HCT116 (cell line): ENCODE measurements around the gene RPL37A. TPM values are rescaled to one million over a fixed set of nuclear protein-coding genes. Genes with fewer than 3 reads are reported as not detected.

ENCODE experiments used
- ATAC-seq: fragments of 200-7000 bp; cut with Tn5 transposase; 2 replicates; pipeline ENCODE4 v1.9.1; 2020; ENCODE audit warnings: mild to moderate bottlenecking, moderate library complexity
- BruUV-seq: library from RNA; stranded (reverse); fragments of 400-500 nt; replicated peaks from 2 replicates; lab custom pipeline; 2021; lab: Mats Ljungman, UMichigan
- CTCF ChIA-PET: fragments of 300-600 bp; sonication (Branson Sonifier 250); formaldehyde crosslinking; loops from one replicate; lab custom pipeline; 2021; ENCODE audit warnings: antibody characterized with exemption; lab: Charles Lee
- POLR2A ChIA-PET: fragments of 300-600, 350-600 bp; sonication (Branson Sonifier 250); formaldehyde crosslinking; loops from one replicate; lab custom pipeline; 2021; ENCODE audit warnings: antibody characterized with exemption; lab: Charles Lee
- RAD21 ChIA-PET, 2 experiments: fragments of 300-600 bp; sonication (Branson Sonifier 250); formaldehyde crosslinking; loops; one replicate each; lab custom pipeline; 2023; ENCODE audit warnings: low total read pairs in 2 of 2; ENCODE audit not compliant: uncharacterized antibody in 2 of 2, unreplicated experiment in 2 of 2, low non-redundant PET in 1 of 2; lab: Charles Lee
- DNase-seq: peaks from one replicate; pipeline ENCODE4 v3.0.0-alpha.2; 2010; ENCODE audit warnings: low read depth, low spot score
- H2AFZ ChIP-seq: fragments of 200-600 bp; shearing (Covaris generic), sonication (generic); 2 replicates; pipeline ENCODE4 v1.6.1; 2017; ENCODE audit warnings: low read depth, mixed run types, mixed read lengths, antibody characterized with exemption, low read length; ENCODE audit not compliant: poor library complexity, severe bottlenecking
- H3K27ac ChIP-seq: 2 replicates; pipeline ENCODE4 v1.5.1; 2012; ENCODE audit warnings: low read depth, low read length
- H3K27me3 ChIP-seq: fragments of 200-600 bp; sonication (generic); 2 replicates; pipeline ENCODE4 v1.6.1; 2016; ENCODE audit warnings: mixed run types, low read length, mixed read lengths; ENCODE audit not compliant: insufficient read depth
- H3K36me3 ChIP-seq, 2 experiments: fragments of 200-500 bp in 1 of 2; fragments of 200-600 bp in 1 of 2; sonication (Bioruptor generic) in 1 of 2; sonication (generic) in 1 of 2; 2 replicates each; pipeline versions ENCODE4 v1.5.1 to v1.6.1; 2014 to 2016; ENCODE audit warnings: low read length in 2 of 2, inconsistent platforms in 1 of 2, mixed read lengths in 1 of 2, mixed run types in 1 of 2; ENCODE audit not compliant: insufficient read depth in 2 of 2, control insufficient read depth in 1 of 2
- H3K4me1 ChIP-seq, 2 experiments: fragments of 200-600 bp in 1 of 2; sonication (generic) in 1 of 2; 2 replicates each; pipeline versions ENCODE4 v1.5.1 to v1.6.1; 2012 to 2017; ENCODE audit warnings: low read length in 2 of 2, inconsistent platforms in 1 of 2, mild to moderate bottlenecking in 1 of 2, mixed read lengths in 1 of 2, mixed run types in 1 of 2, moderate library complexity in 1 of 2; ENCODE audit not compliant: insufficient read depth in 2 of 2, control insufficient read depth in 1 of 2
- H3K4me2 ChIP-seq: fragments of 200-600 bp; sonication (generic); 2 replicates; pipeline ENCODE4 v1.6.1; 2017; ENCODE audit warnings: mixed run types, low read length, mixed read lengths
- H3K4me3 ChIP-seq, 2 experiments: fragments of 200-600 bp in 1 of 2; sonication (generic) in 1 of 2; replicated peaks in 1 of 2; 2 replicates each; pipeline ENCODE4 v1.5.1; 2011 to 2016; ENCODE audit warnings: low read length in 2 of 2, control low read depth in 1 of 2, low read depth in 1 of 2, mild to moderate bottlenecking in 1 of 2, mixed read lengths in 1 of 2, mixed run types in 1 of 2
- H3K79me2 ChIP-seq: fragments of 200-600 bp; sonication (generic); 2 replicates; pipeline ENCODE4 v1.6.1; 2017; ENCODE audit warnings: mild to moderate bottlenecking, mixed run types, low read length, moderate library complexity, mixed read lengths; ENCODE audit not compliant: insufficient read depth
- H3K9ac ChIP-seq: fragments of 200-600 bp; sonication (generic); 2 replicates; pipeline ENCODE4 v1.6.1; 2016; ENCODE audit warnings: low read length, mixed read lengths
- H3K9me2 ChIP-seq: fragments of 200-600 bp; sonication (generic), shearing (Covaris generic); 2 replicates; pipeline ENCODE4 v1.6.1; 2017; ENCODE audit warnings: mixed run types, mild to moderate bottlenecking, moderate library complexity; ENCODE audit not compliant: insufficient read depth
- H3K9me3 ChIP-seq, 2 experiments: fragments of 200-500 bp in 1 of 2; fragments of 200-600 bp in 1 of 2; sonication (Bioruptor generic) in 1 of 2; sonication (generic) in 1 of 2; 2 replicates each; pipeline ENCODE4 v1.6.1; 2014 to 2017; ENCODE audit warnings: low read length in 2 of 2, mixed read lengths in 2 of 2, inconsistent platforms in 1 of 2, low read depth in 1 of 2, mild to moderate bottlenecking in 1 of 2, mixed run types in 1 of 2, moderate library complexity in 1 of 2; ENCODE audit not compliant: control insufficient read depth in 1 of 2, insufficient read depth in 1 of 2
- H4K20me1 ChIP-seq: fragments of 200-600 bp; sonication (generic), shearing (Covaris generic); 2 replicates; pipeline ENCODE4 v1.6.1; 2017; ENCODE audit warnings: mixed run types, mild to moderate bottlenecking, moderate library complexity; ENCODE audit not compliant: insufficient read depth
- ATF3 ChIP-seq: IDR thresholded peaks from 2 replicates; pipeline ENCODE4 v1.6.1; 2012
- CEBPB ChIP-seq: IDR thresholded peaks from 2 replicates; pipeline ENCODE4 v1.6.1; 2012; ENCODE audit warnings: low read depth
- CTCF ChIP-seq, 3 experiments: fragments of 200-600 bp in 1 of 3; sonication (generic) in 1 of 3; IDR thresholded peaks in 2 of 3; conservative IDR thresholded peaks in 1 of 3; 2 replicates each; pipeline ENCODE4 v1.5.1; 2012 to 2017; ENCODE audit warnings: low read depth in 2 of 3, low read length in 2 of 3, antibody characterized with exemption in 1 of 3, borderline replicate concordance in 1 of 3, control low read depth in 1 of 3, mild to moderate bottlenecking in 1 of 3, mixed read lengths in 1 of 3, mixed run types in 1 of 3, moderate library complexity in 1 of 3; ENCODE audit not compliant: insufficient read depth in 1 of 3
- EZH2 ChIP-seq: fragments of 200-600 bp; sonication (generic); IDR thresholded peaks from 2 replicates; pipeline ENCODE4 v1.6.1; 2017; ENCODE audit warnings: antibody characterized with exemption, mixed run types
- EZH2phosphoT487 ChIP-seq: fragments of 200-600 bp; IDR thresholded peaks from 2 replicates; pipeline ENCODE4 v1.6.1; 2018; ENCODE audit warnings: antibody characterized with exemption, borderline replicate concordance
- FOSL1 ChIP-seq: IDR thresholded peaks from 2 replicates; pipeline ENCODE4 v1.6.1; 2012; ENCODE audit warnings: low read depth
- JUND ChIP-seq: IDR thresholded peaks from 2 replicates; pipeline ENCODE4 v1.6.1; 2012
- REST ChIP-seq: IDR thresholded peaks from 2 replicates; pipeline ENCODE4 v1.6.1; 2012; ENCODE audit warnings: low read depth
- SP1 ChIP-seq: IDR thresholded peaks from 2 replicates; pipeline ENCODE4 v1.6.1; 2012; ENCODE audit warnings: low read depth
- TCF7L2 ChIP-seq: IDR thresholded peaks from 2 replicates; pipeline ENCODE4 v1.7.0; 2011; ENCODE audit warnings: borderline replicate concordance, inconsistent platforms; ENCODE audit not compliant: insufficient read depth, insufficient read length; ENCODE audit errors: extremely low read depth
- YY1 ChIP-seq: IDR thresholded peaks from 2 replicates; pipeline ENCODE4 v1.6.1; 2011; ENCODE audit warnings: low read length, low read depth, moderate library complexity, mild to moderate bottlenecking; ENCODE audit not compliant: insufficient replicate concordance; ENCODE audit errors: extremely low read depth
- ZBTB33 ChIP-seq: IDR thresholded peaks from 2 replicates; pipeline ENCODE4 v1.6.1; 2011; ENCODE audit warnings: mild to moderate bottlenecking, low read length, moderate library complexity; ENCODE audit not compliant: insufficient replicate concordance; ENCODE audit errors: extremely low read depth
- ZFX ChIP-seq: fragments of 450-650 bp; IDR thresholded peaks from 2 replicates; pipeline ENCODE4 v1.6.1; 2017
- ZNF274 ChIP-seq: fragments of 200-500 bp; sonication (Bioruptor generic); IDR thresholded peaks from 2 replicates; pipeline ENCODE4 v1.6.1; 2014; ENCODE audit warnings: mild to moderate bottlenecking, low read depth, low read length, inconsistent platforms
- intact Hi-C: fragments of 100-400 bp; cut with micrococcal nuclease; formaldehyde crosslinking; loops from 2 replicates; pipeline ENCODE4 v1.10.0; 2022
- total RNA-seq: library from RNA; stranded (reverse); gene quantifications from one replicate; pipeline ENCODE4 v1.2.1, GENCODE V29; 2021; ENCODE audit not compliant: unreplicated experiment

Gene RPL37A
- total RNA-seq, 1 experiment from 2014 or later = 3,018 TPM

GRCh38 chr2:216490061-216490460 is 8.6 kb upstream of the RPL37A start:
- H3K27me3 ChIP-seq = no peaks in the 10 kb centered on the region
- peaks cover 0 to 7% of the 10 kb centered on the region in 2 experiments; a peak in 1 of 4 replicates for H3K4me1 ChIP-seq
- ChIA-PET RAD21 (no interaction called here), POLR2A (no interaction called here), CTCF (no interaction called here)
- H3K36me3 ChIP-seq = no peaks in the 10 kb centered on the region
- H3K4me2 ChIP-seq = no peak overlapping the region
- no peak overlapping the region for H3K27ac ChIP-seq
- intact Hi-C loops = no loop called here
- H3K9me2 ChIP-seq = no peaks in the 10 kb centered on the region
- H3K9me3 ChIP-seq = no peaks in the 10 kb centered on the region
- no peaks in the 10 kb centered on the region for H3K79me2 ChIP-seq
- DNase-seq (no peak), ATAC-seq (no peak)
- no peak overlapping the region for H3K4me3 ChIP-seq
- TF ChIP-seq ZBTB33 (no peak), EZH2phosphoT487 (no peak), ZNF274 (no peak), CTCF (IDR thresholded peaks at IDR 0.05 in 2 of 3, conservative IDR thresholded peaks at IDR 0.05 in 1 of 3; ENCODE audit: borderline replicate concordance in 1 of 3, insufficient read depth in 1 of 3, low read depth in 2 of 3, low read length in 2 of 3) (no peak), ZFX (no peak), CEBPB (no peak), FOSL1 (no peak), YY1 (no peak), JUND (no peak), TCF7L2 (no peak), REST (no peak), EZH2 (no peak), ATF3 (no peak), SP1 (no peak)
- H2AFZ ChIP-seq = no peak overlapping the region
- no peaks in the 10 kb centered on the region for H4K20me1 ChIP-seq
- no TSS peak for BruUV-seq
- no peak overlapping the region for H3K9ac ChIP-seq
